ENCODE data around the gene PON3. TPM values are rescaled to one million over a fixed set of nuclear protein-coding genes. Genes with fewer than 3 reads are reported as not detected.

The PON3 gene
- total RNA-seq, 1 experiment from 2014 or later: not detected

GRCh38 chr7:95434557-95435421 lies 38.6 kb upstream of the PON3 start, which contains the start of gene PON2:
Gene PON2, minus strand, starts transcription at chr7:95435028. Its CDS starts 77 bp downstream, at chr7:95434951.
- peaks cover 2% of the 10 kb centered on the region for H3K23me2 ChIP-seq (ENCODE audit: insufficient read length, low read depth, low read length, poor library complexity, severe bottlenecking)
- peak; percentile 87 for DNase-seq
- peak within 1 kb of the TSS; percentile 57 for H3T11ph ChIP-seq (ENCODE audit: low read length)
- no peak within 1 kb of the TSS for H4K8ac ChIP-seq (replicated peaks; ENCODE audit: insufficient read length, low read depth, low read length)
- WGBS (ENCODE audit: extremely low coverage, insufficient read length, low lambda C conversion rate): no CpG with 5 or more reads among the region's 58 CpGs
- TF ChIP-seq CTCF (conservative IDR thresholded peaks at IDR 0.05): no peak
- H3K4me2 ChIP-seq (ENCODE audit: insufficient read depth, insufficient read length, low read length): peak within 1 kb of the TSS; percentile 84
- H4K20me1 ChIP-seq (ENCODE audit: control insufficient read depth, insufficient read depth, insufficient read length): no peaks in the 10 kb centered on the region
- H2BK5ac ChIP-seq (ENCODE audit: insufficient read length, low read length): no peak within 1 kb of the TSS
- H3K79me2 ChIP-seq (ENCODE audit: insufficient read depth, low read length): no peaks in the 10 kb centered on the region
- H3K36me3 Mint-ChIP-seq (ENCODE audit: insufficient read depth in 1 of 3, low read depth in 3 of 3): peaks cover 0 to 5% (median 4%) of the 10 kb centered on the region in 3 experiments; a peak in 6 of 7 replicates
- peak within 1 kb of the TSS; percentile 94 for H3K18ac ChIP-seq (ENCODE audit: insufficient read length, low read depth, low read length)
- H2AFZ ChIP-seq (ENCODE audit: low read length): peak within 1 kb of the TSS; percentile 84
- no peaks in the 10 kb centered on the region for H3K79me1 ChIP-seq (ENCODE audit: insufficient read depth, low read depth, low read length, poor library complexity, severe bottlenecking)
- H3K4me1 Mint-ChIP-seq: peaks cover 2 to 10% of the 10 kb centered on the region in 2 experiments; a peak in 3 of 4 replicates
- H3K9me3 Mint-ChIP-seq: no peaks in the 10 kb centered on the region
- H2AK5ac ChIP-seq (ENCODE audit: insufficient read length, low read length): no peak within 1 kb of the TSS
- peak within 1 kb of the TSS; percentile 41 for H4K5ac ChIP-seq (ENCODE audit: insufficient read length, low read depth, low read length)
- H3K27ac Mint-ChIP-seq: peak within 1 kb of the TSS; percentile 45 to 95 (median 92)
- H3K23ac ChIP-seq (ENCODE audit: insufficient read length, low read depth, low read length): no peak within 1 kb of the TSS
- peak within 1 kb of the TSS; percentile 99 for H3K14ac ChIP-seq (ENCODE audit: insufficient read depth, low read length)
- H3K4ac ChIP-seq (ENCODE audit: low read depth, low read length): no peak within 1 kb of the TSS; the same call in 1 of the 2 replicates
- peak within 1 kb of the TSS; percentile 67 to 81 for H3K4me3 Mint-ChIP-seq
- peak within 1 kb of the TSS; percentile 85 for H3K9ac ChIP-seq (ENCODE audit: extremely low read depth, insufficient read length, low read length)
- H3K56ac ChIP-seq (ENCODE audit: insufficient read length, low read depth, low read length): no peak within 1 kb of the TSS
- H2BK120ac ChIP-seq (ENCODE audit: low read depth, low read length, poor library complexity, severe bottlenecking): peak within 1 kb of the TSS; percentile 75
- H3K27me3 Mint-ChIP-seq (ENCODE audit: low read depth): no peaks in the 10 kb centered on the region
- no peak within 1 kb of the TSS for H4K91ac ChIP-seq (ENCODE audit: insufficient read length, low read depth, low read length)
- H2BK12ac ChIP-seq (ENCODE audit: insufficient read length, low read depth, low read length): peak within 1 kb of the TSS; percentile 60
- no peaks in the 10 kb centered on the region for H3K4me1 ChIP-seq (ENCODE audit: insufficient read depth, low read length)
- no peak within 1 kb of the TSS for H3K27ac ChIP-seq (ENCODE audit: insufficient read length, low read depth, low read length)
- no peak within 1 kb of the TSS for H2BK20ac ChIP-seq (ENCODE audit: low read depth, low read length, poor library complexity, severe bottlenecking)
- no peaks in the 10 kb centered on the region for H3K9me3 ChIP-seq (ENCODE audit: control insufficient read depth, low read depth, low read length)
- H2BK15ac ChIP-seq (ENCODE audit: low read depth, low read length): no peak within 1 kb of the TSS
- H3K27me3 ChIP-seq (ENCODE audit: insufficient read depth, low read length): no peaks in the 10 kb centered on the region
